Measurements from ENCODE around the gene TMEM100.

The TMEM100 gene

GRCh38 chr17:55743103-55743679 lies 20.5 kb upstream of the TMEM100 start:
- DNase-seq (ENCODE audit: low read depth, low spot score), result no peak

- DNase-seq (ENCODE audit: low read depth, low spot score), result no peak
Observed at GRCh38 chr17:55742272-55743102, 19.8 kb upstream of the TMEM100 start.

- no peak for DNase-seq (ENCODE audit: low read depth, low spot score)
Observed at GRCh38 chr17:55741356-55741700, 18.7 kb upstream of the TMEM100 start.

GRCh38 chr17:55740511-55741355 lies 18.1 kb upstream of the TMEM100 start:
- no peak for DNase-seq (ENCODE audit: low read depth, low spot score)

- no peak for DNase-seq (ENCODE audit: low read depth, low spot score)
Observed at GRCh38 chr17:55737976-55738501, 15.4 kb upstream of the TMEM100 start.

GRCh38 chr17:55735731-55736405 lies 13.2 kb upstream of the TMEM100 start:
- DNase-seq (ENCODE audit: low read depth, low spot score), result no peak

- no peak for DNase-seq (ENCODE audit: low read depth, low spot score)
Observed at GRCh38 chr17:55734128-55734781, 11.6 kb upstream of the TMEM100 start.

GRCh38 chr17:55731586-55732250 lies 9.1 kb upstream of the TMEM100 start:
- DNase-seq (ENCODE audit: low read depth, low spot score), result peak; percentile 69

- DNase-seq (ENCODE audit: low read depth, low spot score), result no peak
Observed at GRCh38 chr17:55730808-55731207, 8.1 kb upstream of the TMEM100 start.

- no peak for DNase-seq (ENCODE audit: low read depth, low spot score)
Observed at GRCh38 chr17:55730380-55730779, 7.7 kb upstream of the TMEM100 start.

- DNase-seq (ENCODE audit: low read depth, low spot score), result no peak
Observed at GRCh38 chr17:55729484-55729883, 6.8 kb upstream of the TMEM100 start.

- DNase-seq (ENCODE audit: low read depth, low spot score), result no peak
Observed at GRCh38 chr17:55728833-55729232, 6.2 kb upstream of the TMEM100 start.

GRCh38 chr17:55728361-55728760 lies 5.7 kb upstream of the TMEM100 start:
- no peak for DNase-seq (ENCODE audit: low read depth, low spot score)

GRCh38 chr17:55727920-55728319 lies 5.3 kb upstream of the TMEM100 start:
- DNase-seq (ENCODE audit: low read depth, low spot score), result no peak

- no peak for DNase-seq (ENCODE audit: low read depth, low spot score)
Observed at GRCh38 chr17:55727275-55727674, 4.6 kb upstream of the TMEM100 start.

- no peak for DNase-seq (ENCODE audit: low read depth, low spot score)
Observed at GRCh38 chr17:55726440-55726839, 3.8 kb upstream of the TMEM100 start.

- DNase-seq (ENCODE audit: low read depth, low spot score), result no peak
Observed at GRCh38 chr17:55723488-55723848, 804 bp upstream of the TMEM100 start.

- DNase-seq (ENCODE audit: low read depth, low spot score), result no peak
Observed at GRCh38 chr17:55722016-55722736, 488 bp downstream of the TMEM100 start.

- no peak for DNase-seq (ENCODE audit: low read depth, low spot score)
Observed at GRCh38 chr17:55720919-55721836, 1.5 kb downstream of the TMEM100 start.

Data from ELF-1 (cell line).